Measurements from ENCODE around the gene ZBTB4. TPM values are rescaled to one million over a fixed set of nuclear protein-coding genes. Genes with fewer than 3 reads are reported as not detected.

The ZBTB4 gene
- total RNA-seq, 1 donor from 2014 or later: 11.8 TPM

DNA sequence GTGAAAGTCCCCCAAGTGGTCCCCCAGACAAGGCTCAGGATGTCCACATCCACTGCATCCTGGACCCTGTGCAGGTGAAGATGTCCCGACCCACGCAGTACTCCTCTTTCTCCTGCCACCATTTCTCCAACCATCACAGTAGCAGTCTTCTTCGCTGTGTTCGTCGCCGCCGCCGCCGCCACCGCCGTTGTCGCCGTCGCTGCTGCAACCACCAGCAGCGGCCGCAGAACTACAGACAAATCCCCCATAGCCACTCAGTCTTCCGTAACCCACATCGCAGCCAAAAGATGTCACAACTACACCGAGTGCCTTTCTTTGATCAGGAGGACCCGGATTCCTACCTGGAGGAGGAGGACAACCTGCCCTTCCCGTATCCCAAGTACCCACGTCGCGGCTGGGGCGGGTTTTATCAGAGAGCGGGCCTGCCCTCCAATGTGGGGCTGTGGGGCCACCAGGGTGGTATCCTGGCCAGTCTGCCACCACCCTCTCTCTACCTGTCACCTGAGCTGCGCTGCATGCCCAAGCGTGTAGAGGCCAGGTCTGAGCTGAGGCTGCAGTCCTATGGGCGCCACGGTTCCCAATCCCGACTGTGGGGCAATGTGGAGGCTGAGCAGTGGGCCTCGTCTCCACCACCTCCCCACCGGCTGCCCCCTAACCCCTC, 53.1 kb downstream of the ZBTB4 start:
- no peak for DNase-seq (ENCODE audit: low spot score in 2 of 2)
- FAIRE-seq: no peak

DNA sequence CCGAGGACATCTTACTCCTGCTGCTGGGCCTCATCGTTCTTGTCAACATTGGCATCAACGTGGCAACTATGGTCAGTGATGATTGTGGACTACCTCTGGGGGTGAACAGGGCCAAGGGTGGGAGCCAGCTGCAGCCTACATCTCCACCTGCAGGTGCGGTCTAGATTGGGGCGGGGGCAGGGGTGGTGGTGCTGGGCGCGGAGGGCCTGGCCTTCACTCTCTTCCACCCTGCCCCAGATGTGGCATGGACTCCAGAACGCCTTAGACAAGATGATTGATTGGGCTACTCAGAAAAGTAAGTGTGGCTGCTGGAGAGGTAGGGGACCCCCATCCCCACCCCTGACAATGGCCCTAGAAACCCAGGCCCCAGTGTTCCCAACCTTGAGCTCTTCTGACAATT, 53.7 kb downstream of the ZBTB4 start:
- no peak for DNase-seq (ENCODE audit: low spot score in 2 of 2)
- FAIRE-seq: no peak

DNA sequence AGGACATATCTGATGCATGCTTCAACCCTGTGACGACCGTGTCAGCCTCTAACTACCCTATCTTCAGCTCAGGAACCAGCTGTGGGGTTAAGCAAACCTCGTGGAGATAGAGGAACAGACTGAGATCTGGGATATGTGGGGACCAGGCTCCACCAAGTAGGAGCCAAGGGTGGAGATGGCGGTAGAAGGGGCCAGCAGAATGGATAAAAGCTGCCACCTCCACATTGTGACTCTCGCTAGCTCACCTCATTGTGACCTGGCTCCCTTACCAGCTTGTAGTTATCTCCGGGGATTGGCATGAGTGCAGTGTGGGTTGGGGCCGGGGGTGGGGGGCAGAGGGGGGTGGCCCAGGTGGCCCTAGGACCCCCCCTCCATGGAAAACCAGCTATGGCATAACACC, 54.1 kb downstream of the ZBTB4 start, which contains the start of gene SPEM2:
Gene SPEM2 (plus strand): TSS at position 301 of the 400 bp plus-strand sequence. CDS start 73 bp downstream, at position 374.
- FAIRE-seq: no peak
- DNase-seq (ENCODE audit: low spot score in 2 of 2): no peak

DNA sequence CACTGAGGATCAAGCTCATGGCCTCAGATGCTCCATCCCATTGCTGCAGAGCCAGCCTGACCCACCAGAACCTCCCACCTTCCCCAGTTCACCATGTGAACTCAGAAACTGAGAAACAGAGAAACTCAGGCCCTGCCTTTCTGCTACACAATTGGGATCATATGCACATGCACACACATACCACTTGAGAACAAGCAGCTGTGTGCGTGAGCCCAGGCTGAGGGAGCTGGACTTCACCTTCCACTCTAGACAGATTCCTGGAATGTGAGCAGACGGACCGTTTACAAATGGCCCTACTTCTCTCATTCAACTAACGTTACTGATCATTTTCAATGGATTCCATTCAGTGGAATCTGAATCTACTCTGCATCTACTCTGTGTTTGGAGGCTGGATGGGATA, 55.8 kb downstream of the ZBTB4 start:
- DNase-seq (ENCODE audit: low spot score in 2 of 2) (no peak), FAIRE-seq (no peak)

DNA sequence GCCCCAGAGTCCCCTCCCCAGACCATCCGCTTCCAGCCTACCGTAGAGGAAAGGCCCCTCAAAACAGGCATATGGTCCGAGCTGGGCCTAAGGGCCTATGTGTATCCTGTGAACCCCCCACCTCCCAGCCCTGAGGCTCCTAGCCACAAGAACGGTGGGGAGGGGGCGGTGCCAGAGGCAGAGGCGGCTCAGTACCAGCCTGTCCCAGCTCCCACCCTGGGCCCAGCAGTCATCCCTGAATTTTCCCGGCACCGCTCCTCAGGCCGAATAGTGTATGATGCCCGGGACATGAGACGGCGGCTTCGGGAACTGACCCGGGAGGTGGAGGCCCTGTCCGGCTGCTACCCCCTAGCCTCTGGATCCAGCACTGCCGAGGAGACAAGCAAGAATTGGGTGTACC, 58.2 kb downstream of the ZBTB4 start:
- DNase-seq (ENCODE audit: low spot score in 2 of 2): no peak
- FAIRE-seq: no peak

DNA sequence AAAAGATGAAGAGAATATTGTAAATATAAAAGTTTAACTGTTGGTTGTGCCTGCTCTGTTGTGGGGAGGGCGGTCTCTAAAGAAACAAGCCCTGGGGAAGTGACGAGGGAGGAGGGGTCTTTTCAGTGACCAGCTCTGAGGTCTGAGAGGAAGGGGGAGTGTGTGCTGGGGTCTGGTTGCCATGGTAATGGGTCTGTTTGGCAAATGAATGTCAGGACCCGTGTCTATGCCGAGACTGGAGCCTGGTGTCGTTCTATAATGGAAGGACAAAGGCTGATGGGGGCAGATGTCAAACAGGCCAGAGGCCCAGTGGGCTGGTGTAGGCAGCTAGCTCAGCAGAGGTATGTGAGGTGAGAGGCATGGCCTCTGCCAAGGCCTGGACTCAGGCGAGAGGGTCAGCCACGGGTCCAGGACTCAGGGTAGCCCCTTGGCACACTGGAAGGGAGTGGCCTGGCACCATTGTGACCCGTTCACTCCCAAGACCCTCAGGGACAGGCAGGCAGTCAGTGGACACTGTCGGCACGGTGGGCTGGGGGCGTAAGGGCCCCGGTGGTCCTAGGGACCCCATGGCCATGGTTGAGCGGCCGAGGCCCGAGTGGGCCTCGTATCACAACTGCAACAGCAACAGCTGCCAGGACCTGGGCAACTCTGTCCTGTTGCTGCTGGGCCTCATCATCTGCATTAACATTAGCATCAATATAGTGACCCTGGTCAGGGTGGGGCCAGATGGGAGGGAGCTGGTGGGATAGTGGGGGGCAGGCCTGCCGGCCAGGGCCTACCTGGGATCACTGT, 59.4 kb downstream of the ZBTB4 start, which contains the start of gene SPEM1:
Gene SPEM1 (plus strand): TSS at position 506 of the 792 bp plus-strand sequence. CDS start 61 bp downstream, at position 567.
- no peak for DNase-seq (ENCODE audit: low spot score in 2 of 2)
- no peak for FAIRE-seq

DNA sequence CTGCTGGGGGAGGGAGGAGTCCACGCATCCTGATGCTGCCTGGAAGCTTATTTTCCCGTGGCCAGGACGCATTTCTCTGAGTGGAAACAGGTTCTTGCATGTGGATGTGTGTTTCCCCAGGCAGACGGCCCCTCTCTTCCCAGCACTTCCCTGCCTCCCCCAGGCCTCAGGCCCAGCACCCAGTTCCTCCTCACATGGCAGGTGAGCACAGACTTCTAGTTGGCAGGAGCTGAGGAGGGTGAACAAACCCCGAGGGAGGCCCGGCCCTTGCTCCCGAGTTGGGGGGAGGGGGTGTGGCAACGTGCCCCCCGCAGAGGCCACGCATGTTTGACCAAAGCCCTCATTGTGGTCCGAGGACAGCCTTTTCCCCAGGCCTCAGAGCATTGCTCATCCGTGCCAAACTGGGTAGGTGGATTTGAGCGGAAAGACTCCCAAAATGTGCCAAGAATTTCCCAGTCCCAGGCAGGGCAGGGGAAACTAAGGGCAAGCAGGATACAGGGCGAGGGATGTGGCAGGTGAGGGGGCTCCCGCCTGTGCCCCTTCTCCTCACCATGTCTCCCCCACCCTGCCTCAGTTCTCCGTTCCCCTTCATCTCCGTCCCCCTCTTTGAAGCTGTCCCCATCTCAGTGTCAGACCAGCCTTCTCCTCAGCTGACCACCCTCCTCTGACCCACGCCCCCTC, 60.8 kb downstream of the ZBTB4 start:
- DNase-seq (ENCODE audit: low spot score in 2 of 2): no peak
- no peak for FAIRE-seq

DNA sequence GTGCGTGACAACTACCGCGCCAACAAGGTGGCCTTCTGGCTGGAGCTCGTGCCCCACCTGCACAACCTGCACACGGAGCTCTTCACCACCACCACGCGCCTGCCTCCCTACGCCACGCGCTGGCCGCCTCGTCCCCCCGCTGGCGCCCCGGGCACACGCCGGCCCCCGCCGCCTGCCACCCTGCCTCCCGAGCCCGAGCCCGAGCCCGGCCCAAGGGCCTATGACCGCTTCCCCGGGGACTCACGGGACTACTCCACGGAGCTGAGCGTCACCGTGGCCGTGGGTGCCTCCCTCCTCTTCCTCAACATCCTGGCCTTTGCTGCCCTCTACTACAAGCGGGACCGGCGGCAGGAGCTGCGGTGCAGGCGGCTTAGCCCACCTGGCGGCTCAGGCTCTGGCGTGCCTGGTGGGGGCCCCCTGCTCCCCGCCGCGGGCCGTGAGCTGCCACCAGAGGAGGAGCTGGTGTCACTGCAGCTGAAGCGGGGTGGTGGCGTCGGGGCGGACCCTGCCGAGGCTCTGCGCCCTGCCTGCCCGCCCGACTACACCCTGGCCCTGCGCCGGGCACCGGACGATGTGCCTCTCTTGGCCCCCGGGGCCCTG, 62.3 kb downstream of the ZBTB4 start:
- FAIRE-seq (no peak), DNase-seq (ENCODE audit: low spot score in 2 of 2) (no peak)

DNA sequence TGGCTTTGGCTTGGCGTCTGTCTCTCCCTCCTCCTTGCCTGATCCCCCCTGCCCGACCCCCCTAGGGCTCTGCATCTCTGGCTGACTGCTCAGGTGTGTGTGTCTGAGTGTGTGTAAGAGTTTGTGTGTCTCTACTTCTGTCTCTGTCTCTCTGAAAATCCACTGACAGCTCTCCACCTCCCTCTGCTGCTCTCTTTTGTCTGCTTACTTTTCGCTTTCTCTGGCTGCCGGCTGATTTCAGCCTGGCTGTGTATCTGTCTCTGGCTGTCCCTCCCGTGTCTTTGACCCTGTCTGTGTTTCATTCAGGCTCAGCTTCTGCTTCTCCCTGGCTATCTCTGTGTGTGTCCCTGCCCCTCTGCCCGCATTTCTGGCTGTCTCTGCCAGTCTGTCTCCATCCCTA, 63.1 kb downstream of the ZBTB4 start:
- DNase-seq (ENCODE audit: low spot score in 2 of 2): no peak
- no peak for FAIRE-seq

DNA sequence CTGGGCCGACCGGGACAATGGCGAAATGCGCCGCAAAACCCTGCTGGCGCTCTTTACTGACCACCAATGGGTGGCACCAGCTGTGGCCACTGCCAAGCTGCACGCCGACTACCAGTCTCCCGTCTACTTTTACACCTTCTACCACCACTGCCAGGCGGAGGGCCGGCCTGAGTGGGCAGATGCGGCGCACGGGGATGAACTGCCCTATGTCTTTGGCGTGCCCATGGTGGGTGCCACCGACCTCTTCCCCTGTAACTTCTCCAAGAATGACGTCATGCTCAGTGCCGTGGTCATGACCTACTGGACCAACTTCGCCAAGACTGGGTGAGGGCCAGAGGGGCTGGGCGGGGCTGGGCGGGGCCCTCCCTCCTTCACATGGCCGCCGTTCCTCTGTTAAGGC, 63.6 kb downstream of the ZBTB4 start:
- no peak for DNase-seq (ENCODE audit: low spot score in 2 of 2)
- FAIRE-seq: no peak

DNA sequence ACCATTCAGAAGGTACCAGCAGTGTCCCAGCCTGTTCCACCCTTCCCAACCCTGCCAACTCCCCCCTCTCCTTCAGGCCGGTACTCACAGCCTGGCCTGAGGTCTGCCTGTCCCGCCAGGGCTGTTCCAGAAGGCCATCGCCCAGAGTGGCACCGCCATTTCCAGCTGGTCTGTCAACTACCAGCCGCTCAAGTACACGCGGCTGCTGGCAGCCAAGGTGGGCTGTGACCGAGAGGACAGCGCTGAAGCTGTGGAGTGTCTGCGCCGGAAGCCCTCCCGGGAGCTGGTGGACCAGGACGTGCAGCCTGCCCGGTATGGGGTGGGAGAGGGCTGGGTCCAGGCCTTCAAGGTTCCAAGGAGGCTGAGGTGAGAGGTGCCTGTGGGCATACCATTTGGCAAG, 64.6 kb downstream of the ZBTB4 start:
- DNase-seq (ENCODE audit: low spot score in 2 of 2) (no peak), FAIRE-seq (no peak)

DNA sequence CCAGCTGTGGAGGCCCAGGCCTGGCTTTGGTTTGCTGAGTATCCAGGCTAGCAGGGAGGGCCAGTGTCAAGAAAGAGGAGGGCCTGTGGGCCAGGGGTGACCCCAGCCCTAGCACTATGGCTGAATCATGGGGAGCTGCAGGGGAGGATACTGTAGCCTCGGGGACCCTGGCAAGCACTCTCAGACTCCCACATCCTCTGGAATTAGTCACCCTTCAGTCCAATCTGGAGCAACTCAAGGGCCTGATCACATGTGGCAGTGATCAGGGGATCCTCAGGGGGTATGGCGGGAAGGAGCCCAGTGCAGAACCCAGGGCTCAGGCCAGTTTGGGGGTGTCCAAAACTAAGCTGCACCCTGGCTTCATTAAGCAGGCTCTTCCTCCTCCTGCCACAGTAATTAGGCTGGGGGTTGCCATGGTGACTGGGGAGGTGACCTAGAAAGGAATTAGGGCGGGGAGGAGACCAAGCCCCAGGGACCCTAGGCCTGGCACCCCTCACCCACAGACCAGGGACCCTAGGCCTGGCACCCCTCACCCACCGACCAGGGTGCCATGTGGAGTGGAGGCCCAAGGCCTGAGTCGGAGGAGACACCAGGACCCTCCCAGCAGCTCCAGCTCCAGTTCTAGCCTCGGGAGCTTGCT, 66.0 kb downstream of the ZBTB4 start:
- no peak for FAIRE-seq
- no peak for DNase-seq (ENCODE audit: low spot score in 2 of 2)

DNA sequence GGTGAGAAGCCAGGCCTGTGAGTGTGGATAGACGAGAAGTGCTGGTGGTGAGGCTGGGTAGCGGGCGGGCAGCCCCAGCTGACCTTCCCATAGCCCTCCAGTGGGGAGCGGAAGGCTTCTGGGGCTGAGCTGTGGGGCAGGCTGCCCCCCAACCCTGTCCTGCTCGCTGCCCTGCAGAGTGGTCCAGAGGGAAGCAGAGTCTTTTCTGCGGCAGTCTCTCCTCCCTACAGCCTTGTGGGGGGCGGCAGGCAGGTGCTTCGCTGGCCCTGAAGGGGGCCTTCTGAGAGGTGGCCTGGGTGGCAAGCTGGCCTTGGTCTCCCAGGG, 68.0 kb downstream of the ZBTB4 start:
- no peak for FAIRE-seq
- DNase-seq (ENCODE audit: low spot score in 2 of 2): no peak

DNA sequence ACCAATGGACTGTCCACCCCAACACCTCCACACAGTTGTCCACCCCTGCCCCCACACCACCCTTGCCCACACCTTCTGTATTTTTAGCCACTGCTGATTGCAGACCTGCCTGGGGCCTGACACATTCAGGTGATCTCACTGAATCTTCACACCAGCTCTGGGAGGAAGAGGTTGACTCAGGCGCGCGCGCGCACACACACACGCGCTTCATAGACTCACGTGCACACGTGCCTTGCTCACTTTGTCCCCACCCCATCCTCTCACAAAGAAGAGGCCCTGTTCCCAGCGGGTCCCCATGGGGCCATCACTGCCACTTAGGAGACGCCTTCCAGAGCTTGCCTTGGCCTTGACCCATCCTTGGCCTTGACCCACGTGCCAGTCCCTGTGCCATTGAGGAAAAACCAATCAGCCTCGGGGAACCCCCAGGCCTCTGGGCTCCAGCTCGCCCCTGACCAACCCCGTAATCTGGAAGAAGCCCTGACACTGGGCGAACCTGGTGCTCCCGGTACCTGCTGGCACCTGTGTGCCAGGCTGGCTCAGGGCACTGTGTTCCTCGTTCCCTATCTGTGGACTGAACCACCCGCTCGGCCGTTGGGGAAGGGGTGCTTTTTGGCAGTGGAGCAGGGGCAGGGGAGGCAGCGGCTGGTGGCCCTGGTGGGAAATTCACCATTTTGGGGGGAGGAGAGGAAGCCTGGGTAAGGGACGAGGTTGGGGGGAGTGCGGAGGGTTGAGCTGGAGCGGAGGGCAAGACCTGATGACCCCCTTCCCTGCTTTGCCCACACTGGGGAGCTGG, 68.6 kb downstream of the ZBTB4 start:
- no peak for DNase-seq (ENCODE audit: low spot score in 2 of 2)
- FAIRE-seq: no peak

DNA sequence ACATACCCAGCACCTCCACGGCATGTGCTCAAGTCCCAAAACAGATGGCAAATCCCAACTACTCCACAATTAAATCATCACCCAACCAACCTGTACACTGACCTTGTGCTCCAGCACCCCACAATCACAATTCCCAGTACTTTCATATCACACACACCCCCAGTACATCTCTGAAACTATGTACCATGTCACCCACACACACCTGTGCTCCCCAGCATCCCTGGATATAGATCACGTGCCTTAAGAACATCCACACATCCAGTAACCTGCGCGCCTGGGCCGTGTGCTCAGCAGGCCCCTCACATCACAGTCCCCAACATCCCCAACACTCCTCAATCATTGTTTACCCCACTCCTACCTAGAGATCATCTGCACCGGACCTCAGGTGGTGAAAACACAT, 69.7 kb downstream of the ZBTB4 start:
- DNase-seq (ENCODE audit: low spot score in 2 of 2): no peak
- no peak for FAIRE-seq

Other genes with a start within 250 kb of the ZBTB4 start
- 53.4 TPM for gene DVL2, start 245.1 kb downstream of the ZBTB4 start, total RNA-seq
- 34.6 TPM for gene PHF23, start 240.2 kb downstream of the ZBTB4 start, total RNA-seq
- gene GABARAP, start 237.2 kb downstream of the ZBTB4 start, total RNA-seq: 108 TPM
- 18.8 TPM for gene CTDNEP1, start 227.9 kb downstream of the ZBTB4 start, total RNA-seq
- gene ELP5, start 227.4 kb downstream of the ZBTB4 start, total RNA-seq: 26.9 TPM
- 0.82 TPM for gene CLDN7, start 217.2 kb downstream of the ZBTB4 start, total RNA-seq
- gene SLC2A4, start 197.9 kb downstream of the ZBTB4 start, total RNA-seq: under 0.01 TPM
- gene YBX2, start 185.0 kb downstream of the ZBTB4 start, total RNA-seq: 1.2 TPM
- gene EIF5A, start 172.0 kb downstream of the ZBTB4 start, total RNA-seq: 208 TPM
- gene GPS2, start 164.3 kb downstream of the ZBTB4 start, total RNA-seq: 35.5 TPM
- gene NEURL4, start 150.3 kb downstream of the ZBTB4 start, total RNA-seq: 44.8 TPM
- 0.41 TPM for gene ACAP1, start 143.1 kb downstream of the ZBTB4 start, total RNA-seq
- 3.3 TPM for gene KCTD11, start 127.5 kb downstream of the ZBTB4 start, total RNA-seq
- gene TMEM95, start 124.5 kb downstream of the ZBTB4 start, total RNA-seq: not detected
- gene TNK1, start 98.5 kb downstream of the ZBTB4 start, total RNA-seq: 0.82 TPM
- 10.6 TPM for gene PLSCR3, start 85.1 kb downstream of the ZBTB4 start, total RNA-seq
- gene TMEM256, start 75.5 kb downstream of the ZBTB4 start, total RNA-seq: 80.3 TPM
- 8.2 TPM for gene NLGN2, start 71.8 kb downstream of the ZBTB4 start, total RNA-seq
- not detected for gene SPEM1, start 59.3 kb downstream of the ZBTB4 start, total RNA-seq
- gene SPEM2, start 54.0 kb downstream of the ZBTB4 start, total RNA-seq: not detected
- gene SPEM3, start 50.8 kb downstream of the ZBTB4 start, total RNA-seq: not detected
- gene TMEM102, start 44.2 kb downstream of the ZBTB4 start, total RNA-seq: 2.0 TPM
- 5.3 TPM for gene FGF11, start 40.1 kb downstream of the ZBTB4 start, total RNA-seq
- 16.7 TPM for gene CHRNB1, start 34.6 kb downstream of the ZBTB4 start, total RNA-seq
- not detected for gene SLC35G6, start 1.8 kb upstream of the ZBTB4 start, total RNA-seq
- 33.0 TPM for gene POLR2A, start 4.7 kb upstream of the ZBTB4 start, total RNA-seq
- gene TNFSF12, start 69.4 kb upstream of the ZBTB4 start, total RNA-seq: 3.7 TPM
- 1.2 TPM for gene TNFSF13, start 79.1 kb upstream of the ZBTB4 start, total RNA-seq
- 102 TPM for gene SENP3, start 82.3 kb upstream of the ZBTB4 start, total RNA-seq
- gene CD68, start 100.0 kb upstream of the ZBTB4 start, total RNA-seq: 1.2 TPM
- gene MPDU1, start 104.2 kb upstream of the ZBTB4 start, total RNA-seq: 35.1 TPM
- gene SOX15, start 110.5 kb upstream of the ZBTB4 start, total RNA-seq: 1.2 TPM
- 68.1 TPM for gene FXR2, start 135.3 kb upstream of the ZBTB4 start, total RNA-seq
- gene SAT2, start 148.2 kb upstream of the ZBTB4 start, total RNA-seq: 31.4 TPM
- gene SHBG, start 150.5 kb upstream of the ZBTB4 start, total RNA-seq: not detected
- gene ATP1B2, start 171.3 kb upstream of the ZBTB4 start, total RNA-seq: 8.2 TPM
- gene TP53, start 207.9 kb upstream of the ZBTB4 start, total RNA-seq: 6.9 TPM
- 11.8 TPM for gene WRAP53, start 208.8 kb upstream of the ZBTB4 start, total RNA-seq
- 17.5 TPM for gene EFNB3, start 225.6 kb upstream of the ZBTB4 start, total RNA-seq
- gene DNAH2, start 238.1 kb upstream of the ZBTB4 start, total RNA-seq: 1.2 TPM

All from frontal cortex (tissue), 4 donors.